Erythroblast (primary cell): ENCODE measurements around the gene ETFBKMT.

Experiments
- GATA1 ChIP-seq: IDR thresholded peaks from 2 replicates; pipeline ENCODE4 v1.6.1; 2011; ENCODE audit warnings: low read depth, mild to moderate bottlenecking, control low read depth, low read length, moderate library complexity
- POLR2A ChIP-seq: IDR thresholded peaks from 2 replicates; pipeline ENCODE4 v1.6.1; 2011; ENCODE audit warnings: mild to moderate bottlenecking, low read length

DNA sequence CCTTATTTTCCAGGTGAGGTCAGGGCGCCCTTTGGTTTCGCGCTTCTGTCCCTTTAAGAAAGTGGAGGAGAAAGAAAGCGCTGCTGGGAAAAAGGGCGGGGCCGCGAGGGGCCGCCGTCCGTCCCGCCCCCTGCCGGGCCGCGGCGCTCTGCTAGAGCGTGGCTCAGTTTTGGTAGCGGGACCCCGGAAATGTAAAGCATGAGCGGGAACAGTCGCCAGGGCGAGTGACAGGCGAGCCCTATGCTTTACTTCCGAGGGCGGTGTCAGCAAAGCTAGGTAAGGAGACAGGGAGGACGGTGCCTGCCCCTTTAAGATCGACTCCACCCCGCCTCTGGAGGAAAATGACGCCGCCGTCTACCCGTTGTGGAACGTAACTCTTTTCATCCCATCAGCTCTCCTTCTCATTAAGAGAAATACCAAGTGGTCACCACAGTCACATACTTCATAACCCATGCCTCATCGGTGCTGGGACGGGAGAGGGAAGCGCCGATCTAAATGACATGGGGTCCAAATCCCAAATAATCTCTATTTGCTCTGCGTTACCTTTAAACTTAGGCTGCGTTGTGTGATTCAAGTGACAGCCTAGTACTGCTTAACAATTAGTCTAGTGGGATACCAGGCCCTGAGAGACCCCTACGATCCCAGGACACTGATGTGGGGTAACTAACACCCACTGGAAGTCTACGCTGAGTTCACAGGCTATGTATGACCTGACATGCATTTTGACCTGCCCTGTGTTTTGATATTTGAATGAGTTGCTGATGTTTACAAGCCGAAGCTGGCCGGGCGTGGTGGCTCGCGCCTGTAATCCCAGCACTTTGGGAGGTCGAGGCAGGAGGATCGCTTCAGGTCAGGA, at the start of gene ETFBKMT:
- peak; percentile 85 for TF ChIP-seq POLR2A
- no peak for TF ChIP-seq GATA1
